Mesendoderm (in vitro differentiated cells): ENCODE measurements around the gene HLF.

Experiments
- DNase-seq: peaks from one replicate; pipeline ENCODE4 v3.0.0; 2013
- H2AK5ac ChIP-seq: 2 replicates; pipeline ENCODE4 v1.6.1; 2013; ENCODE audit warnings: low read length, inconsistent platforms
- H2BK120ac ChIP-seq: 2 replicates; pipeline ENCODE4 v1.6.1; 2013; ENCODE audit warnings: low read depth, mild to moderate bottlenecking, low read length, moderate library complexity, mixed read lengths
- H2BK15ac ChIP-seq: replicated peaks from 2 replicates; pipeline ENCODE4 v1.6.1; 2013; ENCODE audit warnings: low read depth, mild to moderate bottlenecking, moderate library complexity
- H2BK5ac ChIP-seq: 2 replicates; pipeline ENCODE4 v1.6.1; 2013; ENCODE audit warnings: low read length, inconsistent platforms
- H3K18ac ChIP-seq: 2 replicates; pipeline ENCODE4 v1.6.1; 2013; ENCODE audit warnings: mild to moderate bottlenecking, low read length, mixed read lengths
- H3K23ac ChIP-seq: one replicate; pipeline ENCODE4 v1.6.1; 2013; ENCODE audit warnings: low read length
- H3K27ac ChIP-seq: 2 replicates; pipeline ENCODE4 v1.5.1; 2013; ENCODE audit warnings: low read depth, mild to moderate bottlenecking, inconsistent platforms, low read length, moderate library complexity
- H3K27me3 ChIP-seq: 2 replicates; pipeline ENCODE4 v1.6.1; 2013; ENCODE audit warnings: low read length, control low read depth, mild to moderate bottlenecking, inconsistent platforms; ENCODE audit not compliant: insufficient read depth, poor library complexity
- H3K36me3 ChIP-seq: 2 replicates; pipeline ENCODE4 v1.6.1; 2013; ENCODE audit warnings: low read length, inconsistent platforms; ENCODE audit not compliant: control insufficient read depth, insufficient read depth
- H3K4ac ChIP-seq: one replicate; pipeline ENCODE4 v1.6.1; 2013; ENCODE audit warnings: low read depth, mild to moderate bottlenecking, low read length, moderate library complexity
- H3K4me1 ChIP-seq: 2 replicates; pipeline ENCODE4 v1.6.1; 2013; ENCODE audit warnings: low read depth, low read length, inconsistent platforms; ENCODE audit not compliant: control insufficient read depth
- H3K4me2 ChIP-seq: 2 replicates; pipeline ENCODE4 v1.6.1; 2013; ENCODE audit warnings: low read length
- H3K4me3 ChIP-seq: 2 replicates; pipeline ENCODE4 v1.5.1; 2013; ENCODE audit warnings: mild to moderate bottlenecking, low read length
- H3K56ac ChIP-seq: one replicate; pipeline ENCODE4 v1.6.1; 2013; ENCODE audit warnings: low read length
- H3K79me1 ChIP-seq: 2 replicates; pipeline ENCODE4 v1.6.1; 2013; ENCODE audit warnings: low read length, inconsistent platforms
- H3K79me2 ChIP-seq: 2 replicates; pipeline ENCODE4 v1.6.1; 2013; ENCODE audit warnings: mild to moderate bottlenecking, low read length; ENCODE audit not compliant: control insufficient read depth, insufficient read depth
- H3K9ac ChIP-seq: 2 replicates; pipeline ENCODE4 v1.6.1; 2013; ENCODE audit warnings: low read length, inconsistent platforms
- H4K5ac ChIP-seq: one replicate; pipeline ENCODE4 v1.6.1; 2013; ENCODE audit warnings: low read length
- H4K8ac ChIP-seq: one replicate; pipeline ENCODE4 v1.6.1; 2013; ENCODE audit warnings: low read depth, mild to moderate bottlenecking, control low read depth, low read length, moderate library complexity
- WGBS: extraction: QIAGEN DNeasy Blood & Tissue Kit; methylation state at CpG from one replicate; pipeline ENCODE4 v1.1.7; 2013; ENCODE audit warnings: low lambda C conversion rate, missing lambda C conversion rate; ENCODE audit not compliant: insufficient coverage; ENCODE audit errors: extremely low coverage; 5-methylcytosine and 5-hydroxymethylcytosine counted together

The HLF gene

DNA sequence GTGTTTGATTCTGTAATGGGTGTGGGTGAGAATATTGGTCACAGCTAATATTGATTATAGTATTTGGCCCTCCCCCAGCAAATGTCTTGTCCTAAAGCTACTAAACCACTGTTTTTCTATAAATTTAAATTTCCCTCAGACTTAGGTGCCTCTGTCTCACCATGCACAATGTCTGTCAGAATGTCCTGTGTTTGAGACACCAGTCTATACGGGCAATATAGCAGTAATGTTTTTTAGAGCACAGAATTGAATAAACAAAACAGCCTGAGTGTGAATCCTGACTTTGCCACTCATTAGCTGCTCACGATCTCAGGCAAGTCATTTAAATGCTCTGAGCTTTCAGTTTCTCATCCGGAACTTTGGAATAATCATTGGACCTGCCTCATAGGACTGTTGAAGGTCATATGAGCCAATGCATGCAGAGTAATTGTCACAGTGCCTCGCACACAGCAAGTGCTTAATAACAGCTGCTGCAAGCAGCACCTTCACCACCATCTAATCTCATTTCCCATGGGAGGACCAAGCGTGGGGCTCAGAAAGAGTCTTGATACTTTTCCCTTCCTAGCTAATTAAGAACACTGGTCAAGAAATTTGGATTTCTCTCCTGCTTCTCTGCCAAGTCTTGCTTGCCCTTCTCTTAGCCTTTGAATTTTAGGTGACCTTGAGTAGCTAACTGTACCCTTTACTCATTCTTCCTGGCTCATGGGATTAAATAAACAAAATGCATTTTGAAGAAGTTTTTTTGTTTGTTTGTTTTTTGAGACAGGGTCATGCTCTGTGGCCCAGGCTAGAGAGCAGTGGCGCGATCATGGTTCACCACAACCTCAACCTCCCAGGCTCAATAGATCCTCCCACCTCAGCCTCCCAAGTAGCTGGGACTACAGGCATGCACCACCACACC is 9.8 kb downstream of the HLF start:
- no peaks in the 10 kb centered on the region for H3K79me1 ChIP-seq
- H3K4ac ChIP-seq = no peak overlapping the region
- no peak overlapping the region for H2BK120ac ChIP-seq
- H3K79me2 ChIP-seq = no peaks in the 10 kb centered on the region
- DNase-seq = no peak
- no peaks in the 10 kb centered on the region for H3K4me1 ChIP-seq
- no peak overlapping the region for H3K23ac ChIP-seq
- no CpG with 5 or more reads among the region's 7 CpGs for WGBS
- no peak overlapping the region for H3K4me2 ChIP-seq
- no peaks in the 10 kb centered on the region for H3K36me3 ChIP-seq
- no peak overlapping the region for H2BK15ac ChIP-seq
- no peak overlapping the region for H2AK5ac ChIP-seq
- no peak overlapping the region for H3K18ac ChIP-seq
- no peak overlapping the region for H3K56ac ChIP-seq
- no peak overlapping the region for H3K27ac ChIP-seq
- no peak overlapping the region for H2BK5ac ChIP-seq
- H3K4me3 ChIP-seq = no peak overlapping the region
- no peaks in the 10 kb centered on the region for H3K27me3 ChIP-seq
- H4K5ac ChIP-seq = no peak overlapping the region
- H4K8ac ChIP-seq = no peak overlapping the region
- no peak overlapping the region for H3K9ac ChIP-seq

DNA sequence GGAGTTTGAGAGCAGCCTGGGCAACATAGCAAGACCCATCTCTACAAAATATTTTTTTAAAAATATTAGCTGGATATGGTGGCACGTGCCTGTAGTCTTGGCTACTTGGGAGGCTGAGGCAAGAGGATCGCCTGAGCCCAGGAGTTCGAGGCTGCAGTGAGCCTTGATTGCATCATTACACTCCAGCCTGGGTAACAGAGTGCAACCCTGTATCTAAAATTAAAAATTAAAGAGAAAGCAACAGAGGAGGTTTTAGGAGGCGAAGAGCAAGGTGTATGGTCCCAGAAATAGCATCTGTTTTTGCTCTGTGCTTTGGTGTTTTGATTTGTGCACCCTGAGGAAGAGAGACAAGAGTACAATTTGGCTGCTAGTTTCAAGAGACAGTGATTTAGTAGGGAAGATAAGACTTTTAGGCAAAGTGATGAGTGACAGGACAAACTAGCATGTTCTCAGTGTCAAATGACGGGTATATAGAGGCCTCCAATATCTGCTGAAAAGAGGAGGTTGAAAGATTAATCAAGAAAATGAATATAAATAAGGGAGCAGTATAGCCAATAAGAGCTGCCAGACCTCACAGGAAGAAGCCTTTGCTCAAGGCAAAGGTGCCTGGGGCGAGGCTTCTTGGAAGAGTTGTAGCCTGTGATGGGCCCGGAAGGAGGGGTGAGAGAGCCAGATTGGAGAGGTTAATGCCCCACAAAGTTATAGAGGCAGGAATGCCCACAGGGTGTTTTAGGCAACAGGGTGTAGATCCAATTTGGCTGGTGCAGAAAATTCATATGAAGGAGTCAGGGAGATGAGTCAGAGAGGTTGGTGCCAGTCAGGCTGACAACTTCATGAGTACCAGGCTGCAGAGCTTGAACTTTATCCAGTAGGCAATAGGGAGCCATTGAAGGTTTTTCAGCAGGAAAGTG is 11.4 kb downstream of the HLF start:
- no peak overlapping the region for H3K27ac ChIP-seq
- no peak overlapping the region for H3K23ac ChIP-seq
- no peaks in the 10 kb centered on the region for H3K79me2 ChIP-seq
- H3K36me3 ChIP-seq = no peaks in the 10 kb centered on the region
- H2BK120ac ChIP-seq = no peak overlapping the region
- no peak overlapping the region for H3K9ac ChIP-seq
- no peak overlapping the region for H3K4me2 ChIP-seq
- H3K4ac ChIP-seq = no peak overlapping the region
- no peaks in the 10 kb centered on the region for H3K79me1 ChIP-seq
- no peaks in the 10 kb centered on the region for H3K27me3 ChIP-seq
- no peak overlapping the region for H3K56ac ChIP-seq
- no peak for DNase-seq
- H2BK15ac ChIP-seq = no peak overlapping the region
- no peak overlapping the region for H4K5ac ChIP-seq
- H3K18ac ChIP-seq = no peak overlapping the region
- no peak overlapping the region for H4K8ac ChIP-seq
- no CpG with 5 or more reads among the region's 7 CpGs for WGBS
- no peak overlapping the region for H2BK5ac ChIP-seq
- H2AK5ac ChIP-seq = no peak overlapping the region
- no peak overlapping the region for H3K4me3 ChIP-seq
- no peaks in the 10 kb centered on the region for H3K4me1 ChIP-seq

DNA sequence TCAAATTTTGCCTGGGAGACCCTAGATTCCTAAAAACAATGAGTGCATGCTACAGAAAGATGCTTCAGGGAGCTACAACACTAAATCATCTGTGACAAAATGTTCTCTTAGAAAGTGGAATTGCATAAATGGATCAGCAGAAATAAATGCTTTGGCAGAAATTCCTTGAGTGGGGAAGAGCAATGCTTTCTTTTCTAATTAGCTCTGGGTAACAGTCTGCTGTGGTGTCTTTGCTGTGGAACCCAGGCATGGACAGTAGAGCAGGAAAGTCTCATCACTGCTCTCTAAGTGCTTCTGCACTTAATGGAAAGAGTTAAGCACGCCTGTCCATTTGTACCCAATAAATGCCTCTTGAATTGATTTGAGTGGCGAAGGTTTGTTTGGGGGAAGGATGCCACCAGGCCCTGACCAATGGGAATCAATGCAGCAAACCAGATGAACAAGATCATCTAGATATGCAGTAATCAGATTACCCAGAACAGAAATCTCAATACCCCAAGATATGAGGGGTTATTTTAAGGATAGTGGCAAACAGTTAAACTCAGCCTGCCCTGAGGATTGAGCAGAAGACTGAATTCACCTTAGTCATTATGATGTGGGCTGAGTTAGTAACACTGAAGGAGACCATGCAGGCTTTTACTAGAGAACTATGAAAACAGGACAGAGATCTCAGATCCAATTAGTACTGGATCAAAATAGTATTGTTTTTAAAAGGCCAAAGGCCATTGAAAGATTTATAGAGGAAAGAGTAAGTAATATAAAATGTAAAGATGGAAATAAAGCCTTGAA is 13.6 kb downstream of the HLF start:
- Histone ChIP-seq H3K27me3 (no peaks in the 10 kb centered on the region), H4K5ac (no peak overlapping the region), H2AK5ac (no peak overlapping the region), H3K79me1 (no peaks in the 10 kb centered on the region), H3K18ac (no peak overlapping the region), H3K27ac (no peak overlapping the region), H2BK120ac (no peak overlapping the region), H3K9ac (no peak overlapping the region), H3K4me3 (no peak overlapping the region), H3K36me3 (no peaks in the 10 kb centered on the region), H3K4me1 (no peaks in the 10 kb centered on the region), H2BK5ac (no peak overlapping the region), H3K4me2 (no peak overlapping the region), H3K56ac (no peak overlapping the region), H3K4ac (no peak overlapping the region), H4K8ac (no peak overlapping the region), H3K23ac (no peak overlapping the region), H2BK15ac (no peak overlapping the region), H3K79me2 (no peaks in the 10 kb centered on the region)
- WGBS = no CpG with 5 or more reads among the region's 2 CpGs
- no peak for DNase-seq

DNA sequence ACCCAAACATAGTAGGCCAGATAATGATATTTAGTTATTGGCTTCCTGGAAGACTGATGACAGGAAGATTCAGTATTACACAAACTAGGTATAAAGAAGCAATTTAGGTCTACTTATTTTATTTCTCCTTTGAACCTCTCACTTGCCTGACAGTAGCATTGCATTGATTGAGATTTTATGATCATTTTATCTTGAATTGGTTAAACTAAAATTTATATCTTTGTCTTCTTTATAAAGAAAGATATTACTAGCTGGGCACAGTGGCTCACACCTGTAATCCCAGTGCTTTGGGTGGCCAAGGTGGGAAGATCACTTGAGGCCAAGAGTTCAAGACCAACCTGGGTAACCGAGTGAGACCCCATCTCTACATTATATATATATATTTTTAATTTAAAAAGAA is 14.4 kb downstream of the HLF start:
- H3K79me2 ChIP-seq = no peaks in the 10 kb centered on the region
- no peaks in the 10 kb centered on the region for H3K4me1 ChIP-seq
- no peak overlapping the region for H2BK15ac ChIP-seq
- H3K36me3 ChIP-seq = no peaks in the 10 kb centered on the region
- no peak overlapping the region for H3K18ac ChIP-seq
- H3K23ac ChIP-seq = no peak overlapping the region
- no peak overlapping the region for H2BK5ac ChIP-seq
- no peak for DNase-seq
- no CpG with 5 or more reads among the region's 1 CpG for WGBS
- H2BK120ac ChIP-seq = no peak overlapping the region
- H3K27me3 ChIP-seq = no peaks in the 10 kb centered on the region
- H3K4me2 ChIP-seq = no peak overlapping the region
- H3K4me3 ChIP-seq = no peak overlapping the region
- no peak overlapping the region for H3K9ac ChIP-seq
- no peaks in the 10 kb centered on the region for H3K79me1 ChIP-seq
- H2AK5ac ChIP-seq = no peak overlapping the region
- H3K56ac ChIP-seq = no peak overlapping the region
- H3K27ac ChIP-seq = no peak overlapping the region
- H3K4ac ChIP-seq = no peak overlapping the region
- H4K8ac ChIP-seq = no peak overlapping the region
- no peak overlapping the region for H4K5ac ChIP-seq

DNA sequence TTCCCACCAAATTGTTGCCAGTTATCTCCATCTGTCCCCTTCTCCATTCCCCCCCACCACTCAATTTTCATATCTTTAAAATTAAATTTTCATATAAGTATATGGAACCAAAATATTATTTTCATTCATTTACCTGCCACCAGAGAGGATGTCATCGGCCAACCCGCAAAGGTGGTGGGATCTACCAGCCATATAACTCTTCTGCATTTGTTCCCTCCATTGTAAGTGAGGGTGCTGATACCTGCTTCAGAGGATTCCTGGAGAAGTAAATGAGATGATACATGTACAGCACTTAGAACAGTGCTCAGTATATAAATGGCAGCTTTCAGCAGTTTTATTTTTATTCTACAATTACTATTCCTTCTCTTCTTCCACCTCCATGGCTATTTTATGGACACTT is 15.0 kb downstream of the HLF start:
- DNase-seq = no peak
- Histone ChIP-seq H4K5ac (no peak overlapping the region), H3K27me3 (no peaks in the 10 kb centered on the region), H3K23ac (no peak overlapping the region), H3K4me3 (no peak overlapping the region), H3K27ac (no peak overlapping the region), H3K4me1 (no peaks in the 10 kb centered on the region), H3K36me3 (no peaks in the 10 kb centered on the region), H2AK5ac (no peak overlapping the region), H3K4ac (no peak overlapping the region), H3K18ac (no peak overlapping the region), H3K79me1 (no peaks in the 10 kb centered on the region), H3K4me2 (no peak overlapping the region), H3K56ac (no peak overlapping the region), H4K8ac (no peak overlapping the region), H2BK5ac (no peak overlapping the region), H3K79me2 (no peaks in the 10 kb centered on the region), H2BK15ac (no peak overlapping the region), H2BK120ac (no peak overlapping the region), H3K9ac (no peak overlapping the region)
- WGBS = no CpG with 5 or more reads among the region's 2 CpGs
